AML-193 (cell line): ENCODE results near the gene NCR2.

ENCODE experiments used
- DNase-seq, 2 experiments: peaks; one replicate each; lab custom pipeline; 2025; lab: John Stamatoyannopoulos, UW

The NCR2 gene

GRCh38 chr6:41359617-41360313 is 24.4 kb downstream of the NCR2 start:
- no peak for DNase-seq

DNA sequence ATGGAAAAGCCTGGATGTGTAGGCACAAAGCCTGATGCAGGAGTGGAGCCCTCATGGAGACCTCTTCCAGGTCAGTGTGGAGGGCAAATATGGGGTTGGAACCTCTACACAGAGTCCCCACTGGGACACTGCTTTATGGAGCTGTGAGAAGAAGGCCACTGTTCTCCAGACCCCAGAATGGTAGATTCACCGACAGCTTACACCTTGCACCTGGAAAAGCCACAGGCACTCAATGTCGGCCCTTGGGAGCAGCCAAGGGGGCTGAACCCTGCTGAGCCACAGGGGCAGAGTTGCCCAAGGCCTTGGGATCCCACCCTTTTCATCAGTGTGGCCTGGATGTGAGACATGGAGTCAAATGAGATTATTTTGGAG is 24.9 kb downstream of the NCR2 start:
- DNase-seq = no peak

- DNase-seq = no peak
These were observed 30.7 kb downstream of the NCR2 start for GRCh38 chr6:41366150-41366549.

DNA sequence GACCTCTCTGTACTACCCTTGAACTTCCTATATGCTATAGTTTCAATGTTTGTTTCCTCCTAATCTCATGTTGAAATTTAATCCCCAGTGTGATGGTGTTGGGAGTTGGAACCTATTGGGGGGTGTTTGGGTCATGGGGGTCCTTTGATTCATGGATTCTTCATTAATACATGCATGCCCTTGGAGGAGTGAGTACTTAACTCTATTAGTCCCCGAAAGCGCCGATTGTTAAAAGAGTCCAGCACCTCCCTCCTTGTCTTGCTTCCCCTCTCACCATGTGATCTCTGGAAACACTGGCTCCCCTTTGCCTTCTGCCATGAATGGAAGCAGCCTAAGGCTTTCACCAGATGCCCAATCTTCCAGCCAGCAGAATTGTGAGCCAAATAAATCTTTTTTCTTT is 31.7 kb downstream of the NCR2 start:
- DNase-seq = no peak

DNA sequence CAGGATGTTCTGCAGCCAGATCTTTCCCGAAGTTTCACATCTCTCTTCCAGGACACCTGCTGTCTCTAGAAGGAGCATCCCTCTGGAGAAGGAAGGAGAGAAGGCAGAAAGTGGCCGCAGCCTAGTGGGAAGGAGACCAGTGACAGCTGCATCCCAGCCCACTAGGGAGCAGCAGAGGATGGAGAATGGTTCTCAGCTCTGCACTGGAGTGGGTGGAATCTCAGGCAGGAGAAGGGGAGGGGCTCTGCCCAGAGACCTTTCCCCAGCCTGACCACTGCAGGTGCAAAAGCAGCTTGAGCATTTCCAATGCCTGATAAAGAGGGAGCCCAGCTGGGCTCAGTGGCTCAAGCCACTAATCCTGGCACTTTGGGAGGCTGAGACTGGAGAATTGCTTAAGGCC is 32.3 kb downstream of the NCR2 start:
- peak; percentile 45 to 52 for DNase-seq

DNA sequence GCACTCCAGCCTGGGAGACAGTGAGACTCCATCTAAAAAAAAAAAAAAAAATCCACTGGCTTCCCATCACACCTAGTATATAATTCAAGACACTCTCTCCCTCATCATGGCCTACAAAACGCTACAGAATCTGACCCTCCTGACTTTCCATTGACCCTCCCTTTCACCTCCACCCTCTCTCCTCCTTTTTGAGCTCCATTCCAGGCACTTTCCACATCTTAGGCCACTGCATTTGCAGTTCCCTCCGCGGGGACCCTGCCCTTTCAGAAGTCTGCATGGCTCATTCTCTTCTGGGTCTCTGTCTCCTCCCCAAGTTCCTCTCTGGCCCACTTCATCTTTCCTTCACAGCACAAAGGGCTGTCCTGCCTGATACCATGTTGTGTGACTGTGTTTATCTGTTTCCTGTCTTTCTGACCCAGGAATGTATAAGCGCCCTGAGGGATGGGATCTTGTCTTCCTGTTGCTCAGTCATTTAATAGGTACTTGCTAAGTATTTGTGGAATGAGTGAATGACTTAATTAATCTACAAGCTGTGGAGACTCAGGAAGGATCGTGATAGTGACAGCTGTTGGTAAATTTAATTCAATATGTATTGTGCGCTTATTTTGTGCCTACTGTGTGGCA is 35.2 kb downstream of the NCR2 start:
- no peak for DNase-seq

GRCh38 chr6:41371461-41371991 is 36.1 kb downstream of the NCR2 start:
- DNase-seq = no peak

DNA sequence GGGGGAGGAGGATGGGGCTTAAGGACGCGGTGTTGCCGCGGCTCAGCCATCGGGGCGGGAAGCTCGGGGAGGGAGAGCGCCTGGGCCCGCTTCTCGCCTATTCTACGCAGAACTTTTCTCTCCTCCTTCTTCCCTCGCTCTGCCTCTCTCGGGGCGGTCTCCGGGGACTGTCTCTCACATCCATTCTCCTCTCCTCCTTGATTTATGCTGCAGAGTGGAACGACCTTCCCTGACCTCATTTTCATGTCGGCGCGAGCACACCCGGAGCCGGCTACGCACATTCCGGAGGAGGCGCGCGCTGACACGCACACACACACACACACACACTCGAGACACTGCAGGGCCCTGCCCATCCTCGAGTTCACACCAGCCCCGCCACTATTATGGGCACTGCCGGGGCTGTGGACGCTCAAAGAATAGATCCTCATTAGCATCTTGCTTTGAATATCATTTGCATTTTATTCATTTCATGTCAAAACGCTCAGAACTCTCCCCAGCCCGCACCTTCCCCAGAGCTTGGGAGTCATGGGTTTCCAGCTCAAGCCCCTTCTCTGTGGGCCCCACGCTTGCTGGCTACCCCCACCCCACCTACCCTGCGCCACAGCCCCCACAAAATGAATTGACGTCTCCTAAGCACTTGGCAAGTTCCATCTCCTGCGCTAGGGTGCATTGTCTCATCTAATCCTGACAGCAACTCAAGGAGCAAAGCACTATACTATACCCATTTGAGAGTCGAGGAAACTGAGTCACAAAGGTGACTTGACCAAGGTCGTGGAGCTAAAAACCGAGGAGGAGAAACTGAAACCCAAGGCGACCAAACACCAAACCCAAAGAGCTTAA is 36.8 kb downstream of the NCR2 start:
- no peak for DNase-seq

GRCh38 chr6:41372832-41373626 is 37.6 kb downstream of the NCR2 start:
- no peak for DNase-seq

DNA sequence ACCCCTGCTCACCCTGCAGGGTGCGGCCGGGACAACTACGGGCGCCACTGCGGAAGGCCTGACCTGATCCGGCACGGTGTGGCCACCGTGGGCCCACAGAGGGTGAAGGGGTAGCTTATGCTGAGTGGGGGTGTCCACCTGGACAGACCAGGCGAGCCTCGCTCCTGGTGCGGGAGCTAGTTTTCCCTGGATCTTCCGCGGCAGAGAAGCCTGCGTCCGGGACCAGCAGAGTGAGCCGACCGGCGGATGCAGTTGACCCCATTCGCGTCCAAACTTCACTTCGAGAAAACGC is 38.2 kb downstream of the NCR2 start:
- no peak for DNase-seq

DNA sequence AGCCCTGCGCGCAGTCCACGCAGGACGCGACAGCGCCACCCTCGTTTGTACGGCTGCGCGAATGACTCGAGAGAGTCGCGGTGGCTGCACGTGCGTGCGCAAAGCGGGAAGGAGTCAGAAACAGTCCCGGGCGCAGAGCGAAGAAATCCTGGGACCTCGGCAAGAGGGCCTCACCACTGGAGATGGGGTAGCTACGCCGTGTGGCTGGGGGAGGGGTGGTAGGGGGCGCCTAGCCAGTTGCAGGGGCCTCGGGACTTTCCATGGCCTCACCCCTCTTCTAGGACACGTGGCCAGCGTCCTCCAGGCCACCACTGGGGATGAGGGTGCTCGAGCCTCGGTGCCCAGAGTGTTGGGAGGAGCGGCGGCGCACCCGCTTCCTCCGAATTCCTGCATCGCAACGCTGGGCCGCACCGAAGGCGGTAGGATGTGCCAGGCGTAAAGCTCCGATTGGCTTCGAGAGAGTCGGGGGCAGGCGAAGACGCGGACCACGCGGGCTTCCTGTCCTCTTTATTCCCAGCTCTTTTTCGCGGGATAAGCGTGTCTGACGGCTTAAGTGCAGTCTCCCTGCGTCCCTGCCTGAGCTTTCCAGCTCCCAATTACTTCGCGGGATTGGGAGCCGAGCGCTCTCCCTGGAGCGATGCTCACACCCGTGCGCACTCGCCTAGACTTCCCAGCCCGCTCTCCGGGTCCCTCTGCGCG is 38.7 kb downstream of the NCR2 start:
- no peak for DNase-seq

DNA sequence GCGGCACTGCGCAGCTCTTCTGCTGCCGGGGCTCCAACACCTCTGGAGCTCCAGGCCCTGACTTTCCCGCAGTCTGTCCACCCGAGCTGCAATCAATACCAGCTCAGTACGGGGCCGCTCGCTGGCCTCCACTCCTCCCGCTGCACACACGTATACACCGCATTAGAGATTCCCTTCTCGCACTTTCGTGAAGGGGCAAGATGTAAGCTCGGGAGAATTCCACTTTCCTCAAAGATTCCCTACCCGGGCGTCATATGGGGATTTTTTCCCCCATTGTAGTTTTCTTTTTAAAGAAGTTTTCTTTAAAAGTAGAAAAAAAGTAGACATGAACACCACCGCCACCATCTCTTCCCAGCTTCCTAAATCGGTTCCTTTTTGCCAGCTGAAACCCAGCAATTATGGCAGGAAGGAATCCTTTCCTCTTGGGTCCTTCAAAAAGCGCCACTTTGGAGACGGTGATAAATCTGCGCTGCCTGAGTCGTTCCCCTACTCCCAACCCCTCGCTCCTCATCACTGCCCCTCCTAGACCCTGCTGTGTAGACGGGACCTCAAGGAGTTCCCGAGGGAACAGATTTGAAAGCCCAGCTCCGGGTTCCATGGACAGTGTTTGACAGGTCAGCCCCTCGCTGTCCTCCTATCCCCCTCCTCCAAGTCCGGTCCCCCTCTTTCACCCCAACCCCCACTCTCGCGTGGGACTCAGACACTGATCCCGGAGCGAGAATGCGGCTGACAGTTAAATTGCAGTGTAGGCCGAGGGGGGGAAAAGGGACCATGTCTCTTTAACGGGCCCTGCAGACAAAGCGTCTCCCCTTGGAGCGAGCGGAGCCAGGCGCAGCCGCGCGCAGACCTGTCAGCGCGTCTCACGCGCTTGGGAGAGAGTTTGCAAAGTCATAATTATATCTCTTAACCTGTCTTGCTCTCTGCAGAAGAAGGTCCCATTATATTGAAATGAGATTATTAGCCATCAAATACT is 39.5 kb downstream of the NCR2 start:
- DNase-seq = no peak

DNA sequence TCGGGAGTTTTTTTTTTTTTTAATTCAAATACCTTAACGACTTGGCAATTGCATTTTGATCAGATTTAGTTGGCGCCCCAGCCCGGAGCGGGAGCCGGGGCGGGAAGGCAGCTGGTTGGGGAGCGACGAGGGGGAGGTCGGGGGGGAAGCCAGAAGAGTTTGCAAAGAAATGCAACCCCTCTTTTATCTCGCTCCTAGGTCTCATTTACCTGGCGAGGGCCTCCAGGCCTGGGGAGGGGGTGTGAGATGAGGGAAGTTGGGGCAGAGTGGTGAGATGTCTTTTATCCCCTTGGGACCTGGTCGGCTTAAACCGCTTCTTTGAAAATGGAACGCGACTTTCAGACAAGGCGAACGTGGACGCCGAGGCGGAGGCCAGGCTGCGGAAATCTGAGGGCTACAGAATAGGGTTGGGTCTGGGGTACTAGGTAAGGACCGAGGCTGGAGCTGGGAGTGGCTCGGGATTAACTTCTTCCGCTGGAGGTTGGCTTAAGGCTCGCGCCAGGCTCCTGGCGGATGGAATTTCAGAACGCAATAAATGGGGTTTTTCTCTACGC is 40.3 kb downstream of the NCR2 start:
- DNase-seq = no peak

- DNase-seq = no peak
These were observed 40.8 kb downstream of the NCR2 start for GRCh38 chr6:41376176-41376575.

- no peak for DNase-seq
These were observed 41.7 kb downstream of the NCR2 start for GRCh38 chr6:41377071-41377470.

DNA sequence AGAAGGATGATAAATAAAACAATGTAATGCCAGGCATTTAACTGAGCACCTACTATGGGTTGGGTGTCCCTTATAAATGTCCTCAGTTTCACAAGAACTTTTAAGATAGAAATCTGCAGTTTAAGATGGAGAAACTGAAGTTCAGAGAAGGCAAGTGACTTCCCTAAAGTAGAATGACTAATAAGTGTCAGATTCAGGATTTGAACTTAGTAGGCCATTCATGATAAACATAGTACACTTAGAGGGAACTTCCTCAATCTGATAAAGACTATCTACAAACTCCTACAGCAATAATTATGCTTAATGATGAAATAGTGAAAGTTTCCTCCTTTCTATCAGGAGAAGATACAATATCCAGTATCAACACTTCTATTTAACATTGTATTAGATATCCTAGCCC is 43.9 kb downstream of the NCR2 start:
- DNase-seq = peak; percentile 75 to 81

DNA sequence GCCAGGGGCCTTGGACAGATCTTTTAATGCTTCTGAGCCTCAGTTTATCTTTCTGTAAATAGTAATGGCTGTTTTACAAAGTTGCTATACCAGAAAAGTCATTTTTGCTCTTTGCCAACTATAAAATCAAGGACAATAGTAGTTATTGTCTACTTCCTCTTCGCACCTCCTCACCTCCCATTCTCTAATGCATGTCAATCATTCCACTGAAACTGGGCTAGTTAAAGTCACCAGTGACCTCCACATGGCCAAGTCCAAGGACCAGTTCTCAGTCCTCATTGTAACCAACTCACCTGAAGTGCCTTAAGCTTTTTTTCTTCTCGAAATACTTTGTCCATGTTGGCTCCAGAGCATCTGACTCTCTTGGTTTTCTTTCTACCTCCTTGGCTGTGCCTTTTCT is 51.2 kb downstream of the NCR2 start:
- DNase-seq = no peak

- DNase-seq = no peak
These were observed 56.8 kb downstream of the NCR2 start for GRCh38 chr6:41392246-41392645.

DNA sequence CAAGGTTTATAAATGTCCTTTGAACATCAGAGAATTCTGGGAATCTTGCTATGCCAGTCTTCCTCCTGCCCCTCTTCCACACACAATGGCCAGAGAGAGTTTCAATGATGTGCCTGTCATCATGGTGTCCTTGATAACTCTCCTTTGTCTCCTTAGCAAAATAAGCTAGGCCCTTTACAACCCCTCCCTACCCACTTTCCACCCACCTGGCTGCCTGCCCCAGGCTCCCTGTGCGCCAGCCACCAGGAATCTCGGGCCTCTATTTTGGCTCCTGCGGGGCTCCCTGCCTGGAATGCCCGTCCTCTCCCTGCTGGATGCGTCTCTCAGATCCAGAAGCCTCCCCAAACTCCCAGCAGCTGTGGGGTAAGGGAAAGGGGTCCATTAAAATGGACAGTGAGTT is 60.9 kb downstream of the NCR2 start:
- no peak for DNase-seq

DNA sequence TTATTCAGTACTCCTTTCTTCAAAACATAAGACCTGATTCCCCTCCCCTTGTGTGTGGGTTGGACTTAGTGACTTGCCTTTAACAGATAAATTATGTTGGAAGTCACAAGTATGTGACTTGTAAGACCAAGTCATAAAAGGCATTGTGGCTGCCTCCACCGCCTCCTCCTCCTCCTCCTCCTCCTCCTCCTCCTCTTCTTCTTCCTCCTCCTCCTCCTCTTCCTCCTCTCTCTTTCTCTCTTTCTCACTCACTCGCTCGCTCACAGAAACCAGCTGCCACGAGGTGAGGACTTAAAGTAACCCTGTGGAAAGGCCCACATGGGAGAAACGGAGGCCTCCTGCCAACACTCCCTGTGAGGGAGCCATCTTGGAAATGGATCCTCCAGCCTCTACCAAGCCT is 64.0 kb downstream of the NCR2 start:
- DNase-seq = no peak
